AG04450 (cell line): Measurements from ENCODE around the gene SOBP. TPM values are rescaled to one million over a fixed set of nuclear protein-coding genes. Genes with fewer than 3 reads are reported as not detected.

Source experiments
- CTCF ChIA-PET: fragments of 300-600, 350-600 bp; formaldehyde crosslinking; extraction: SDS; loops from one replicate; lab custom pipeline; 2022; ENCODE audit warnings: antibody characterized with exemption, inconsistent platforms; lab: Charles Lee
- POLR2A ChIA-PET: fragments of 350-600 bp; formaldehyde crosslinking; extraction: SDS; loops from one replicate; lab custom pipeline; 2021; ENCODE audit warnings: antibody characterized with exemption, inconsistent platforms; lab: Yijun Ruan, JAX
- DNase-seq: peaks from one replicate; pipeline ENCODE4 v3.0.0-alpha.2; 2011; ENCODE audit warnings: low read depth, low spot score
- H3K27ac ChIP-seq: one replicate; pipeline ENCODE4 v1.5.1; 2012; ENCODE audit warnings: low read depth, low read length, control low read depth
- H3K27me3 ChIP-seq: one replicate; pipeline ENCODE4 v1.6.0; 2012; ENCODE audit warnings: low read length; ENCODE audit not compliant: control insufficient read depth, insufficient read depth
- H3K4me3 ChIP-seq: 2 replicates; pipeline ENCODE4 v1.5.1; 2011; ENCODE audit warnings: mild to moderate bottlenecking, low read depth, low read length, control low read depth
- H3K9me3 ChIP-seq: 2 replicates; pipeline ENCODE4 v1.5.1; 2012; ENCODE audit warnings: low read length; ENCODE audit not compliant: control insufficient read depth, insufficient read depth
- CTCF ChIP-seq: IDR thresholded peaks from 2 replicates; pipeline ENCODE4 v1.5.1; 2011; ENCODE audit warnings: low read depth, low read length, control low read depth, inconsistent platforms
- polyA plus RNA-seq: library from polyadenylated mRNA; depleted of rRNA; stranded (reverse); fragments of >200 nt; gene quantifications from 2 replicates; pipeline ENCODE4 v1.2.3, GENCODE V29; 2011

The SOBP gene
- polyA plus RNA-seq, 1 experiment, result 0.76 TPM

- peak; percentile 76 for DNase-seq
- no peak overlapping the region for H3K27ac ChIP-seq
- no peak overlapping the region for H3K4me3 ChIP-seq
- POLR2A ChIA-PET, result no interaction called here
- CTCF ChIA-PET, result interaction anchor here (0.6 to 5.1 kb wide), 23 partner anchors 10 to 357 kb away, joined by 3 to 80 read pairs (median 4); no protein-coding TSS in a partner anchor
- H3K9me3 ChIP-seq, result no peaks in the 10 kb centered on the region
- peak; percentile 93 for TF ChIP-seq CTCF
- H3K27me3 ChIP-seq, result no peaks in the 10 kb centered on the region
These were observed 185.2 kb downstream of the SOBP start for GRCh38 chr6:107674995-107675738.

DNA sequence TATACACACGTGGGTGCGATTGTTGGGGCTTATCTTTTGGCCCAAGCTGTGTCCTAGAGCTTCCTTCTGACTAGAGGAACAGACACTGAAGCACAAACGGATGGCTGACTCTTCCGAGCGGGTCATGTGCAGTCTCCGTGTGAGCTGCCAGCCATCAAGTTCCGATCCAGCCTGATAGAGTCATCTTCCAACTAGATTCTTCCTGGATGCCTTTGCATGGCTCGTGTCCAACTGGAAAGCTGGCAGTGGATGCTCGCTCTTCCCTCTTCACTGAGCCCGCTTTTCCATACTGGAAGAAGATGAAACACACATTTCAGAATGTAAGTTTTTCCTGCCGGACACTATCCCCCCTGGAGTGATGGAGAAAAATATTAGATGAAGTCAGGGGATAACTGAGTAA is 186.1 kb downstream of the SOBP start:
- Histone ChIP-seq H3K27ac (no peak overlapping the region), H3K4me3 (no peak overlapping the region), H3K27me3 (no peaks in the 10 kb centered on the region), H3K9me3 (no peaks in the 10 kb centered on the region)
- ChIA-PET CTCF (interaction anchor here (0.6 to 5.1 kb wide), 14 partner anchors 10 to 358 kb away, joined by 3 to 80 read pairs (median 3); no protein-coding TSS in a partner anchor), POLR2A (no interaction called here)
- TF ChIP-seq CTCF, result no peak
- no peak for DNase-seq

DNA sequence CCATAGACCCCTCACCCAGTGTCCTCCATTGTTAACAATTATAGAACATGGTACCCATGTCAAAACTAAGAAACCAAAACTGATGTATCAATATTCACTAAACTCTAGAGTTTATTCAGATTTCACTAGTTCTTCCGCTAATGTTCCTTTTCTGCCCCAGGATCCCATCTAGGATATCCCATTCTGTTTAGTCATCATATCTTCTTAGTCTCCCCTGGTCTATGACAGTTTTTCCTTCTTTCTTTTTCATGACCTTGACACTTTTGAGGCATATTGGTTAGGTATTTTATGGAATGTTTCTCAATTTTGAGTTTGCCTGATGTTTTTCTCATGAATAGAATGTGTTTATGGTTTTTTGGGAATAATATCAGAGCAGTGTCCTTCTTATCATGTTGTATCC is 187.5 kb downstream of the SOBP start:
- CTCF ChIA-PET, result interaction anchor here (0.6 to 5.1 kb wide), 6 partner anchors 13 to 360 kb away, joined by 3 to 80 read pairs (median 6); no protein-coding TSS in a partner anchor
- DNase-seq, result no peak
- Histone ChIP-seq H3K27ac (no peak overlapping the region), H3K9me3 (no peaks in the 10 kb centered on the region), H3K27me3 (no peaks in the 10 kb centered on the region), H3K4me3 (no peak overlapping the region)
- TF ChIP-seq CTCF, result no peak
- POLR2A ChIA-PET, result no interaction called here

DNA sequence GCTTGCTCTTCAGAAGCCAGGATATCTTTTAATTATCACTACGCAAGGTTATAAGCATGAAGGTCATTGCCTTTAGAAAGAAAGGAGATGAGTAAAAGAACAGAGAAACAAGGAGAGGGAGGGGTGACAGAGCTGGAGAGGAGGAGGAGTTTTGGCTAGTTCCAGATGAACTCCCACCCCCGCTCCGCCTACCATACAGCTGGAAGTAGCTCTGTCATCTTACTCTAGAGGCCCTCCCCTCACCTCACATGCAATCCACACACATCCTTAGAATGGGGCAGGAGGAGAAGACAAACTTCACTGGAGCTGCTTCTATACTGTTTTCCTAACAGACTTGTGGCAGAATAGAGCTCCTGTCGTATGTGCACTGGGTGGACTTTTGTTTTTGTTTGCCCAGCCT is 189.5 kb downstream of the SOBP start:
- no peak for TF ChIP-seq CTCF
- H3K9me3 ChIP-seq, result no peaks in the 10 kb centered on the region; the same call in 1 of the 2 replicates
- no peak overlapping the region for H3K4me3 ChIP-seq
- CTCF ChIA-PET, result interaction anchor here (0.5 to 3.4 kb wide), 11 partner anchors 10 to 370 kb away, joined by 3 to 48 read pairs (median 4); no protein-coding TSS in a partner anchor
- DNase-seq, result no peak
- no peak overlapping the region for H3K27ac ChIP-seq
- no peaks in the 10 kb centered on the region for H3K27me3 ChIP-seq
- POLR2A ChIA-PET, result interaction anchor here (1.1 kb wide), 1 partner anchor 19 kb away, joined by 4 read pairs; no protein-coding TSS in a partner anchor

GRCh38 chr6:107682721-107683120 is 192.8 kb downstream of the SOBP start:
- TF ChIP-seq CTCF, result no peak
- CTCF ChIA-PET, result no interaction called here

More at GRCh38 chr6:107682721-107683120, 192.8 kb downstream of the SOBP start:
- Histone ChIP-seq H3K27ac (no peak overlapping the region), H3K27me3 (no peaks in the 10 kb centered on the region), H3K9me3 (no peaks in the 10 kb centered on the region; the same call in 1 of the 2 replicates), H3K4me3 (no peak overlapping the region)
- POLR2A ChIA-PET, result no interaction called here
- DNase-seq, result no peak
